Testis (tissue), 3 donors: ENCODE data around the gene BEAN1. TPM values are rescaled to one million over a fixed set of nuclear protein-coding genes. Genes with fewer than 3 reads are reported as not detected.
"Not testable (repeated sequence)": the region's sequence is repeated elsewhere in the genome, so short reads cannot be mapped to it uniquely, and the experiment has no call there.

Source experiments
- DNase-seq: peaks from one replicate; pipeline ENCODE4 v3.0.0-alpha.2; 2019
- H3K27ac ChIP-seq, 2 donors: fragments of 200-600 bp; sonication (generic); one replicate each; pipeline ENCODE4 v1.5.1; 2019
- H3K27me3 ChIP-seq: fragments of 200-600 bp; sonication (generic); one replicate; pipeline ENCODE4 v1.5.1; 2019
- H3K36me3 ChIP-seq: fragments of 200-600 bp; sonication (generic); one replicate; pipeline ENCODE4 v1.5.1; 2017; ENCODE audit warnings: low read depth; ENCODE audit errors: missing control alignments
- H3K4me1 ChIP-seq: fragments of 200-600 bp; sonication (generic); one replicate; pipeline ENCODE4 v1.5.1; 2019
- H3K4me3 ChIP-seq, 2 donors: fragments of 200-600 bp; sonication (generic); one replicate each; pipeline ENCODE4 v1.5.1; 2017 to 2019
- H3K9me3 ChIP-seq: fragments of 200-600 bp; sonication (generic); one replicate; pipeline ENCODE4 v1.5.1; 2017
- POLR2A ChIP-seq: fragments of 450-650 bp; IDR thresholded peaks from one replicate; pipeline ENCODE4 v1.6.1; 2017; ENCODE audit warnings: antibody characterized with exemption, mild to moderate bottlenecking, moderate library complexity
- WGBS, 2 donors: methylation state at CpG; one replicate each; pipeline ENCODE4 v1.1.5; 2018; 5-methylcytosine and 5-hydroxymethylcytosine counted together
- intact Hi-C: fragments of 100-400 bp; cut with DNase I; formaldehyde crosslinking; loops from one replicate; pipeline ENCODE4 v1.15.1; 2023; ENCODE audit warnings: low total_unique reads
- polyA plus RNA-seq: library from polyadenylated mRNA; stranded (reverse); fragments of 350-450 nt; fragmentation: Illumina TruSeq; extraction: RNeasy Lipid Tissue Mini Kit (QIAGEN cat#74804); gene quantifications from one replicate; pipeline ENCODE4 v1.2.3, GENCODE V29; 2014; ENCODE audit warnings: low read depth, low replicate concordance; ENCODE audit not compliant: insufficient read depth
- total RNA-seq, 2 donors: library from RNA; depleted of rRNA; stranded (reverse); fragments of >200 nt; gene quantifications; one replicate each; pipeline ENCODE4 v1.2.3, GENCODE V29; 2016
- TF ChIP-seq, protein P1 (sequence below), 3 experiments: fragments of 450-650 bp in 2 of 3; fragments of 200-600 bp in 1 of 3; sonication (generic) in 1 of 3; IDR thresholded peaks; one replicate each; pipeline ENCODE4 v1.5.1; 2016 to 2019; ENCODE audit warnings: antibody characterized with exemption in 3 of 3, mild to moderate bottlenecking in 2 of 3, moderate library complexity in 1 of 3

Gene BEAN1
- total and polyA plus RNA-seq, 3 donors from 2014 or later, result 4.2 to 18.0 (median 6.1) TPM

GRCh38 chr16:66447491-66447890 lies 20.4 kb downstream of the BEAN1 start:
- Histone ChIP-seq H3K9me3 (no peaks in the 10 kb centered on the region), H3K4me1 (no peaks in the 10 kb centered on the region), H3K4me3 (no peak overlapping the region), H3K36me3 (no peaks in the 10 kb centered on the region), H3K27ac (no peak overlapping the region), H3K27me3 (no peaks in the 10 kb centered on the region)
- TF ChIP-seq, protein P1, sequence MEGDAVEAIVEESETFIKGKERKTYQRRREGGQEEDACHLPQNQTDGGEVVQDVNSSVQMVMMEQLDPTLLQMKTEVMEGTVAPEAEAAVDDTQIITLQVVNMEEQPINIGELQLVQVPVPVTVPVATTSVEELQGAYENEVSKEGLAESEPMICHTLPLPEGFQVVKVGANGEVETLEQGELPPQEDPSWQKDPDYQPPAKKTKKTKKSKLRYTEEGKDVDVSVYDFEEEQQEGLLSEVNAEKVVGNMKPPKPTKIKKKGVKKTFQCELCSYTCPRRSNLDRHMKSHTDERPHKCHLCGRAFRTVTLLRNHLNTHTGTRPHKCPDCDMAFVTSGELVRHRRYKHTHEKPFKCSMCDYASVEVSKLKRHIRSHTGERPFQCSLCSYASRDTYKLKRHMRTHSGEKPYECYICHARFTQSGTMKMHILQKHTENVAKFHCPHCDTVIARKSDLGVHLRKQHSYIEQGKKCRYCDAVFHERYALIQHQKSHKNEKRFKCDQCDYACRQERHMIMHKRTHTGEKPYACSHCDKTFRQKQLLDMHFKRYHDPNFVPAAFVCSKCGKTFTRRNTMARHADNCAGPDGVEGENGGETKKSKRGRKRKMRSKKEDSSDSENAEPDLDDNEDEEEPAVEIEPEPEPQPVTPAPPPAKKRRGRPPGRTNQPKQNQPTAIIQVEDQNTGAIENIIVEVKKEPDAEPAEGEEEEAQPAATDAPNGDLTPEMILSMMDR (IDR thresholded peaks at IDR 0.05), result no peak
- TF ChIP-seq POLR2A, result no peak
- DNase-seq, result no peak
- intact Hi-C loops, result no loop called here

DNA sequence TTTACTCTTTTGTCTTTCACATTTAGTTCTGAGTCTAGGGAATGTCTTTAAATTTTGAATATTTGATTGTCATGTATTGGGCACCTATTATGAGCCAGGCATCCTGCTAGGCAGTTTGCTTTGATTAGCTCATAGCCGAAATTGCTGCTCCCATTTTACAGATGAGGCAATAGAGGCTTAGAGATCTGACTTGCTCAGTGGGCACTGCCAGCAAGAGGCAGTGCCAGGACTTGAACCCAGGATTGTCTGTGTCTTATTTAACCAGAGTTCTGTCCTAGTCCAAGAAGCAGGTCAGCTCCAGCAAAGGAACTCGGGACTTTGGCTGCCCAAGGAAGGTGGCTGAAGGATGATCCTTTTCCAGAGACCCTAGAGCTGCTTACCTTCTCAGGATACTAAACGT lies 24.5 kb downstream of the BEAN1 start:
- no peak overlapping the region for H3K27ac ChIP-seq
- intact Hi-C loops, result no loop called here
- TF ChIP-seq, protein P1 (IDR thresholded peaks at IDR 0.05), result no peak
- no peak for TF ChIP-seq POLR2A
- no peaks in the 10 kb centered on the region for H3K4me1 ChIP-seq
- no peak for DNase-seq
- H3K9me3 ChIP-seq, result no peaks in the 10 kb centered on the region
- no peaks in the 10 kb centered on the region for H3K36me3 ChIP-seq
- WGBS, 2 donors, result 93% methylated on average over 3 of the region's 3 CpGs
- no peak overlapping the region for H3K4me3 ChIP-seq
- H3K27me3 ChIP-seq, result no peaks in the 10 kb centered on the region

DNA sequence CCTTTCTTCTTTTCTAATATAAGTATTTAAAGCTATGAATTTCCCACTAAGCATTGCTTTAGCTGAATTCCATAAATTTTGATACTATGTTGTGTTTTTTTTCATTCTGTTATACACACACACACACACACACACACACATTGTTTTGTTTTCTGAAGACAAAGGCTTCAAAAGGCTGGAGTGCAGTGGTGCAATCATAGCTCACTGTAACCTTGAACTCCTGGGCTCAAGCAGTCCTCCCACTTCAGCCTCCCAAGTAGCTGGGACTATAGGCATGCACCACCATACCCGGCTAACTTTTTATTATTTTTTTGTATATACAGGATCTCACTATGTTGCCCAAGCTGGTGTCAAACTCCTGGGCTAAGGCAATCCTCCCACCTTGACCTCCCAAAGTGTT lies 26.1 kb downstream of the BEAN1 start:
- H3K36me3 ChIP-seq, H3K27ac ChIP-seq, H3K4me1 ChIP-seq, H3K27me3 ChIP-seq, H3K9me3 ChIP-seq, H3K4me3 ChIP-seq, DNase-seq, intact Hi-C loops: not testable (repeated sequence)
- WGBS, 2 donors, result 63 to 65% methylated on average over 1 of the region's 1 CpG

- no peaks in the 10 kb centered on the region for H3K36me3 ChIP-seq
- H3K27me3 ChIP-seq, result no peaks in the 10 kb centered on the region
- H3K4me3 ChIP-seq, result no peak overlapping the region
- 75 to 76% methylated on average over 1 of the region's 1 CpG for WGBS, 2 donors
- no peaks in the 10 kb centered on the region for H3K4me1 ChIP-seq
- no peak overlapping the region for H3K27ac ChIP-seq
- DNase-seq, result no peak
- H3K9me3 ChIP-seq, result no peaks in the 10 kb centered on the region
- intact Hi-C loops, result no loop called here
- TF ChIP-seq POLR2A, result no peak
- TF ChIP-seq, protein P1 (IDR thresholded peaks at IDR 0.05), result no peak
Measured at GRCh38 chr16:66454751-66455150, 27.7 kb downstream of the BEAN1 start.

DNA sequence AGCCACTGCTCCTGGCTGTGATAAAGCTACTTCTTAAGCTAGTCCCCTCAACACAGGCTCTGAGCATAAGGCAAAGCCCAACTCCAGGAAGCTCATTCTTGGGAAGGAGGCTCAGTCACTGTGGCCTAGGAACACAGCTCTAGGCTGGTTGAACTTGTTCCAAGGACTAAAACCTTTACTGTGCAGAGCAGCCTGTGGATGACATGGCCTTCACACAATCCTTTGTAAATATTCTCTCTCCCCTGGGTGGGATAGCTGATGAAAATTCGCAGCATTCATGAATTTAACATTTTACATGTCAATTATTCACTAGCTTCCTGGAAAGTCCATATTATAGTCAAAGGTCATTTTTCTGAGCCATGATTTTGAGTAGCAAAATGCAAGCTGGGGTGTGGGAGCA lies 28.9 kb downstream of the BEAN1 start:
- Histone ChIP-seq H3K9me3 (no peaks in the 10 kb centered on the region), H3K27me3 (no peaks in the 10 kb centered on the region), H3K4me3 (no peak overlapping the region), H3K36me3 (no peaks in the 10 kb centered on the region), H3K4me1 (no peaks in the 10 kb centered on the region), H3K27ac (no peak overlapping the region)
- WGBS, 2 donors, result 96 to 100% methylated on average over 1 of the region's 1 CpG
- DNase-seq, result no peak
- TF ChIP-seq POLR2A, result no peak
- TF ChIP-seq, protein P1 (IDR thresholded peaks at IDR 0.05), result no peak
- intact Hi-C loops, result no loop called here
